ENCODE data around the gene ST6GALNAC3.
A peak's percentile ranks its signal among the peaks of the same experiment; 100 is the strongest.

The ST6GALNAC3 gene

DNA sequence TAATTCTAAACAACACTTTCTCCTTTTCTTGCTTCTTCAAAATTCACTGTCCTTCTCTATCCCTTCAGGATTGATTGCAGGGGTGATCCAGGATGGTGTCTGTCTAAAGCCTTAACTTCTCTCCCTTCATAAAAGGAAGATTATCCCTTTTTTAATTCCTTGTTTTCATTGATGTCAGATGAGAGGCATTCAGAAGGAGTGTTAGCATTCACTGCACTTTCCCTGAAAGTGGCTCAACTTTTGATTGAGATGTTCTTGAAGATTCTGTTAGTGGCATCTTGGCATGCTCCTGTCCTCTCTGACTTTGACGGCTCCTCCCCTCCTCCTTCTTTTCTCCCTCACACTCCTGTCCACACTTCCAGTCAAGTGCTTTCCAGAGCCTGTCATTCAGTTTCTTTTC, 71.6 kb downstream of the ST6GALNAC3 start:
- DNase-seq = no peak

DNA sequence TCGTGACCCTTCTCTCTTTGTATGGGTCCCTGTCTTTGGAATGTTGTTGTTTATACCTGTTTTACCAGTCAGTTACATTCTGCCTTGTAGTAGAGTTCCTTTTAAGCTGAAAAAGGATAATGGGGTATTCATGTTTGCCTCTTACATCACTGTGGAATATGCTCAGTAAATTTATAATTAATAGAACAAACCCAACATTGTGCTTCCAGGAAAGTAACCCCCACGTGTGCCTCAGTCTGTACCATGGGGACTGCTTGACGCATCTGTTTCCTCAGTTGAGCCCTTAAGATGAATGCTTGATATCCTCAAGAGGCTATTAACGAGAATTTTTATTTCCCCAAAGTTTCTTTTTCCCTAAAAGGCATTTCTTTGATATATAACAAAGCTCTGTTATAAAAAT, 73.4 kb downstream of the ST6GALNAC3 start:
- peak; percentile 18 for DNase-seq

DNA sequence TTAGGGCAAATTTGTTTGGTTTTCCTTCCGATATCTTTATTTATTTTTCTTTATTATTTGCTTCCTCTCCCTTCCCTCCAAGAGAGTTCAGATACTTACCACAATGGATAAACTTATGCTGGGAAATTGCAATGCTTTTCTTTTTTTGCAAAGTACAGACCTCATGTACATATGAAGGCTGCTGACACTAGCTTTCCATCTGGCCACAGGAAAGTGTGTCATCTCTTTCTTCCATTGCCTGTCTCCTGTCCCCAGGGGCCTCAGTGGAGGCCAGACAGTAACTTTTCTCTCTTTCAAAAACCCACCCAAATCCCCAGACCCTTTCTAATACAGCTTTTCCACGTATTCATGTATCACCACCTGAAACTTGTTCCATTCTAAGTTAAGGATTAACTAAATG, 73.9 kb downstream of the ST6GALNAC3 start:
- no peak for DNase-seq

DNA sequence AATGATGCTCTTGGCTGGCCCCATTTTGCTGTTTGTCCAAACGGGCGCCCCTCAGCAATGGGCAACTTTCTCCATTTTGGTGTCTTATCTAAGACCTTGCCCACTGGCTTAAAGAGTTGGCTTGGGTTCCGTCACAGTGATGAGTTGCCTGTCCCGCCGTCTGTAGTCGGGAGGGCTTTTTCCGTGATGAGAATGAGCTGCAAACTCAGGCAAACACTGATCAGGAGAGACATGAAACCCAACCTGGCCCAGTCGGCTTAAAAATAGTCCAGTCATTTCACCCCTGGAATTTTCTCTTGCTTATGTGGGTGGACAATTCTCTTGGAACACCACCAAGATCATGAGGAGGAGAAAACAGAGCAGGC, 79.3 kb downstream of the ST6GALNAC3 start:
- DNase-seq = no peak

DNA sequence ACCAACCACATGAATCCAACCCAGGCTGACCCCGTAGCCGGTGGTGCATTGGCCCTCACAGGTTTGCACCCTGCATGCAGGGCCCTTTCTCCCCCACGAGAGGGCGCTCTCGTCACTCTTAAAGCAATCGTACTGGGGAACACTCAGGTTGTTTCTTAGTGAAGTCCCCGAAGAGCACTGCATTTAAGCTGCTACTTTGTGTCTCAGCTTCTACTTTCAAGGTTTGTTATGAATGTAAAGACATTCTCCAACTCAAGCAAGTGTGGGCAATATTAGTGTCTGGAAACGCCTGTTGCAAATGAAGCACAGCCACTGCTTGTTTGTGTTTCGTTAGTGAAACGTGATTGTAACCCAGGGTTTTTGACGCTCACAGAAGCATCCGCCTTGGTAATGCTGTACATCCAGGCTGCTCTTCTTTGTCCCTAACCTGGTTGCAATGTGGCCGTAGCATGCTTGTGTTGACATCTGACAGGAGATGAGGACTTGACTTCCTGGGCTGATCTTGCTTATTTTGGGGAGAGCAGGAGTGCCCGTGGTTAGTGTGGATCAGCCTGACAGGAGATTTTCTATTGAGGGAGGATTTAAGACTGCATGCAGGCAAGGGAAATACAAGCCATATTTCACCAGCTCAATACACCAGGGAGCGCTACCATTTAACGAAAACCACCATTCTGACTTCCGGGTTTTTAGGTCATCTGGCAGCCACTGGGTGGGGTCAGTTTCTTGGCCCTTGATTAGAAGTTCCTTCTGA, 79.8 kb downstream of the ST6GALNAC3 start:
- peak; percentile 85 for DNase-seq

DNA sequence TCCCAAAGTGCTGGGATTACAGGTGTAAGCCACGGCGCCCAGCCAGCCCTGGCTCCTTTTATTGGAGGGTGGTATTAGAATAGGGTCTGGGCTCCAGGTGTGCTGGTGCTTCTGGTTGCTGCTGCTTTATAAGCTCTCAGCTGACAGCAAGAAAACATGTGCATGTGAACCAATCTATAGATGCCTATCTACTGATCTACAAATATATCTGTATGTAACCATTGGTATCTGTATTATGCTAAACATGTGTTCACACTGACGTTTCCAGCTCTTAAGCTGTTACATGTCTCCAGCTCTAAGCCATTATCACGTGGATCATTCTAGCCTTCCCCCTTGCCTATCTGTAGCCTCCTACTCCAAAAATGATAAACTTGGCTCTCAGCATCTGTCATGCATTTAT, 82.4 kb downstream of the ST6GALNAC3 start:
- no peak for DNase-seq

DNA sequence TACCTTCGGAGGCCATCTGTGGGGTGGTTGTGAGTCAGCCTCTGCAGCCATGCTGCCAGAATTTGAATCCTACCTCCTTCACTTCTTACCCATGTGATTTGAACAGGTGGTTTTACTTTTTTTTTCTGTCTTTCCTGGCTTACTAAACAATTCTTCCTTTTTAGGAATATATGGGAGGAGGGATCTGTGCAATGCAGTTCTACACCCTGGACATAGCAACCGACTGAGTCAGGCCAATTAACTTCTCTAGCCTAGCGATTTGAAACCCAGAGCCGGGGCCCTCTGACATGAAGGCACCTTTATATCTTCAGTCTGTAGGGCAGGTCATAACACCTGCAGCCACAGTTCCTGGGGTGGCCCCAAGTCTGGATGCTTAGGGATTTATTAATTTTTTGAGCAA, 83.6 kb downstream of the ST6GALNAC3 start:
- DNase-seq = no peak

DNA sequence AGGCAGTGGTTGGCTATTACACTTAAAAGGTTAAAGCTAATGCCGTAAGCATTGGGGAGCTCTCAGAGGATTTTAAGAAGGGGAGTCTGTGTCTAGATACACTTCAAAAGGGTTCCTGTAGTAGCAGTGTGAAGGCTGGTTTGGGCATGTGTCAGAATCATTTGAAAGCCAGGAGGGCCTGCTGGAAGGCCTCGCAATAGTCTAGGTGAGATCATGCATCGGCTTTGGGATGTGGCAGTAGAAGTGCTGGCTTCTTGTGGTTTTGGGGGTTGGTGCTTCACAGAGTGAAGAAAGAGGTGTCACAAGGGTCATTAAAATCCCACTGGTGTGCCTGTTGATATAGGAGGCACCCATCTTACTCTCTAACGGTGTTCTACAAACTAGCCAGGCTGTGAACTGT, 85.7 kb downstream of the ST6GALNAC3 start:
- DNase-seq = no peak

DNA sequence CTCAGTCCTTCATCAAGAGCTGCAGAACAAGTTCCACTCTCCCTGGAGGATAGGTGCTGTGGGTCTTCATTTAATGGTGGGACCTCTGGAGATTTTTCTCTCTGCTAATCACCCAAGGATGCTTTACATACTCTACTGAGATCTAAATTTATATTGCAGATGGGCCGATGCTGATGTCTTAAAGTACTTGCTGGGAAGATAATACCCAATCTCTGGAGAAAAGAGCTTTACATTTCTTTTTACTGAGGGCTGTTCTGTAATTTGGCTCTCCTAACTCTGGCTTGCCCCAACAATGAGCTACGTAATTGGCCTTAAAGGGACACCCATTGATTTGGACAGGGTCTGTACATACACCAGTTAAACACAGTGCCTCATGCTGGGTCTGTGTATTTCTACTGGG, 86.9 kb downstream of the ST6GALNAC3 start:
- no peak for DNase-seq

DNA sequence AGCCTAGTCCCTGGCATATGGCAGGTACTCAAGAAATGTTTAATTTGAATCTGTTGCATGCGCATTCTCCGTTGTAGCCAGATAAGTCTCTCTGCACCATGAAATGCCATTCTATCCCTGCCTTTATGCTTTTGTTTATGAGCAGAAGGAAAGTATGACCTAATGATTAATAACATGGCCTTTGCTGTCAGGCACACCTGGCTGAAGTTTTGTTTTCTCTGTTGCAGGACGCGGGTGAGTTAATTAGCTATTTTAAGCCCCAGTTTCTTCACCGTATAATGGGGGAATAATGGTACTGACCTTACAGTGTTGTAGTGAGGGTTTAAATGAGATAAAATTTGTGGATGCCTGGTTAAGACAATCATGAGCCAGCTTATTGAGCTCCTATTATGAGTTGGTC, 87.7 kb downstream of the ST6GALNAC3 start:
- no peak for DNase-seq

DNA sequence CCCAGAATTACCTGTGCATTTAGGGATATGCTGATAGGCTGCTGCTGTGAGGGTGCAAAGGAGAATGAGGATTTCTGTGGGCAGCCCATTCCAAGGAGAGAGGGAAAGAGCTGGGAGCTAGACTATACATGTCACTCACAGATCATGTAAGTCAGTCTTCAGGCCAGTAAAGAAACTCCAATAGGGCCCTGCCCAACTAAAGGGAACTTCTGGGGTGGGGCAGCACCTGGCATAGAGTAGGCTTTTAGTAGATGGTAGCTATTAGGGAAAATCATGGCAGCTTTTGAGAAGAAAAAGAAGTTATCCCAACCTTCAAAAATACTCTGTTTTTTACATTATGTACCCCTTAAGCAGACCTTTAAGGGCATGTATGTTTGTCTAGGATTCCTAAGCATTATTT, 89.6 kb downstream of the ST6GALNAC3 start:
- DNase-seq = no peak

DNA sequence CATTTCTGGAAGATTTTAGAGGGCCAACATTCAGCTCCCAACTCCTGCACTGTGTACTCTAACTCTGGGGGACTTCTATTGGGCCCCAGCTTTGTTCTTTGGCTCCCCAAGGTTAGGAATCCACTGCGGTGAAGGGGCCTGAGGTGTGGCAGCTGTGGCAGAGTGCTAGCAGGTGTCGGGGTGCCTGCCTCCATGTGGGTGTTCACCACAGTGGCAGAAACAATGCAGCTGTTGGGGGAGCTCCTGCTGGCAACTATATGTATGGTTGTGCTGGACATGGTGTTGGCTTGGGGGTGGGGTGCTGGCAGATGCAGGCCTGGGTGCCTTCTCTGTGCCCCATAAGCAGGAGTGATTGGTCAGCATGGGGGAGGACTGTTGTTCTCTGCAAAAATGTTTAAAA, 95.5 kb downstream of the ST6GALNAC3 start:
- DNase-seq = no peak

DNA sequence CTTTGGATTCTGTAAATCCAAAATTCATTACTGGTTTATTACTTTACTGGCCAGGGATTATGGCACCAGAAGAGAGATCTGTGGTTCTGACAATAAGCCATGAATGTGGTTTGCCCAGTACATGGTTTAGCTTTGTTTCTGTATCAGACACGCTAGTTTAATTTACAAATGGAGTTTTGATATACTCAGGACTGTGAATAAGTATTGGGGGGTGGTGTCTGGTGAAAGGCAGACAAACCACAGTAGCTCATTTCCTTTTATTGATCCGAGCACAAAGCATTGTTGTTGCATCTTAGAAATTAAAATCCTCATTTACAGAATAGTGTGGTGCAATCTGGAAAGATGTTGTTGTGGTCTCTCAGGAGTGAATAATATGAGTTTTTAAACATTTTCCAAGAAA, 96.0 kb downstream of the ST6GALNAC3 start:
- no peak for DNase-seq

DNA sequence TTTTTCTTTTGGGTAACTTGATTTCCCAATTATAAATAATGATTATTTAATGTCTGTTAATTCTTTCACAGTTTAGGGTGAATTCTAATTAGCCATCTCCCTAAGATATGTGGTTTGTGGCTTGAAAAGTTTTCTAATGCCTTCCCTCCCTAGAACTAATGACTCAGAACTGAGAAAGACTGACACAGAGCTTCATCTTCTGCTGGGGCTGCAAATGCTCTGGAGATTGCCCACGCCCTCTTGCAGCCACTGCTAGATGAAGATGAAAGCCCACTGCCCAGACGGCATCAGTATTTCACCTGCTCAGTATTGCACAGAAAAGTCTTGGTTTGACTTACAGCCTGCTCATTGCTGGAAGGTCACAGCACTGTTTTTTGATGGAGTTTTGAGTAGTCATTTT, 101.5 kb downstream of the ST6GALNAC3 start:
- DNase-seq = no peak

DNA sequence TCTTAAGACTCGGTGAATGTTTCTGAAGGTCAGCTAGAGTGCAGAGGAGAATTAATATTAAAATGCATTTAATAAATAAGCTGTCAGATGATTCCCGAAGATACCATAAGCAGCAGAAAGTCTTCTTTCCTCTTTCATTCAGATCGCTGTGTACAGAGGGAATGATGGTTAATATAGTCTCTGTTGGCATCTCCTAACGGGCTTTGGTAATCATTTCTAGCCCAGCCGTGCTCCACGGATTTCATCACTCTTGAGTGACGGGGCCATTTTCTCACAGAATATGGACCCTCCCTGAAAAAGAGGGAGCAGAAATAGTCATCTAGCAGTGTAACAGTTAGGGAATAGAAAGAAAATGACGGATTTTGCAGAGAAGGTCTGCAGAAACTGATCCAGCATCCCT, 103.1 kb downstream of the ST6GALNAC3 start:
- no peak for DNase-seq

DNA sequence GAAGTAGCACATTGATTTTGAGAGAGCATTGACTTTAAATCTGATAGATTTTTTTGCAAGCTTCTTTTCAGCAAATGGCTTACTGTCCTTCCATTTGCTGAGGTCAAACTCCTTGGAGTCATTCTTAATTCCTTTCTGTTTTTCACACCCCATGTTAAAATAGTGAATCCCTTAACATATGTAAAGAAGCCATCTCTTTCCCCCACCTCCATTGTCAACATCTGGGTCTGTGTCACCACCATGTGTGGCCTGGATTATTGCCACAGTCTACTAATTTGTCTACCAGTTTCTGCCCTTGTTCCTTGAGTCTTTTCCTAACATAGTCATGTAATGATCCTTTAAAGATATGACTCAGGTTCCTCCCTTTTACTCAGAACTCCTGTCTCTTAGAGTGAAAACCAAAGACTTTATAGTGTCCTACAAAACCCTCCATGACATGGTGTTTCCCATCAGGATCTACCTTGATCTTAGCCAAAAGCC, 104.7 kb downstream of the ST6GALNAC3 start:
- no peak for DNase-seq

DNA sequence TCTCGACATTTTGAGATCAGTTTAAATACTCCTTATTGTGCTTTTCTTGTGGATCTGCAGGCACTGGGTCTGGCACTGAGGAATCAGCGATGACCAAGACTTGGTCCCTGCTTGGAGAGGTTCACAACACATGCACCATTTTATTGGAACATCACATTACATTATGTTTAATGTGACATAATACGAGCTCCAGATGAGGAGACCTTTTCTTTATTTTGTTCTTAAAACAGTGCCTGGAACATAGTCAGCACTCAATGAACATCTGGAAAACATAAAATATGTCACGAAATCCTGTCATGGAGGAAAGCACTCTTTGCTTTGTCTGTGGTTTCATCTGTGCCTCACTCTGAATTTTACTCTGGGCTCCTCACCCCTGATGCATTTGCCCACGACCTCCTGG, 110.7 kb downstream of the ST6GALNAC3 start:
- no peak for DNase-seq

DNA sequence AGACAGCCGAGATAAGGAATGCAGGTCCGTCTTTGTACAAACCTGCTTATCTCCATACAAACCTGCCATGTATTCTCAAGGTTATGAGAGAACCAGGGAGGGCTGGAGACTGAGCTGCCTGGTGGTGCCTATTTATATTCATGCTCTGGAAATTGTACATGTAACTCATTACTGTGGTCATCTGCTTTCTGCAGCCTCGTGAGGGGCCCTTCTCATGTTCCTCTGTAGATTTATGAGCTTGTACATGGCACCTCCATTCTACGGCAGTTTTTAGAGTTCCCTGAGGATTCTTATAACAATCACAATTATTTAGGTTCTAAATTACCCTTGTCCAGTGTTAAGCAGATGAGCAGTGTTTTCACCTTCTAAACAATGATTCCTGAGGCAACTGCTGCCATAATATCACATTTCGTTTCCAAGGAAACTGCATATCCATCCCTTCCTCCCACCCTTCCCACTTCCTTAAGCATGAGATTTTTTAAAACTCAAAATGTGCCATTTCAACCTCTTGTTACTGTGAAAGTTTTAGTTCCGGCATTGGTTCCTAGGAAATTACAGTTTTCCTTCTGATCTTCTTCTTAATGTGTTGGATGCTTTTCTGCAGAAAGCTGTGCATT, 112.1 kb downstream of the ST6GALNAC3 start:
- DNase-seq = no peak

DNA sequence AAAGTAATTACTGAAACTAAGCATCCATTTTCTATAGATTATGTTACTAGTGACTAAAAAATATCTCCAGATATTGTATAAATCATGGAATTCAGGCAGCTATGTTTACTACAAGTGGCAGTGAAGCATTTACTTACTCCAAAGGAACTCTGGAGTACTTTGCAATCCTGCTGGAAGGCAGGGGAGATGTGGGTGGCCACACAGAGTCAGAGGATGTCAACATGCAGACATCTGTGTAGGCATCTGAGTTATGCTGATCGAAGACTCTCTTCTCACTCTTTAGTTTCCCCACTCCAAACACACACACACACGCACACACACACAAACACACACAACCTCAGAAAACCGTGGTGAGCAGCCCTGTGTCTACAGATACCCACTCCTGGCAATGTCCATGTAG, 112.9 kb downstream of the ST6GALNAC3 start:
- DNase-seq = no peak

DNA sequence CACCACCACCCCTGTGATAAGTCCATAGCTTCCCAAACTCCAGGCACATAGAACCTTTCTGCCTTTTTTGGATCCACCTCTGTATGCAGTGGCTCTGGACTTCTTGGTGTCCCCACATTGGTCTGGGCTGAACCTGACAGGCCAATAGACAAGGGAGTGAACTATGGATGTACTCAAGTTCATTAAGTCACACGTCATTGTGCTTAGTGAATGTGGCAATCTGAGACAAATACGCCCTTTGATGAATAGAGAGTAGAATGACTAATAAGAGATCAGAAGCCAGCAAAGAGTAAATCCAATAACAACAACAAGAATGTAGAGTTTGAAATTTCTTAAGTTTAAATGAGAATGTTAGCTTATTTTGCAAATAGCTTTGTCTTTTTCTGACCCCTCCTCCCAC, 114.8 kb downstream of the ST6GALNAC3 start:
- no peak for DNase-seq

DNA sequence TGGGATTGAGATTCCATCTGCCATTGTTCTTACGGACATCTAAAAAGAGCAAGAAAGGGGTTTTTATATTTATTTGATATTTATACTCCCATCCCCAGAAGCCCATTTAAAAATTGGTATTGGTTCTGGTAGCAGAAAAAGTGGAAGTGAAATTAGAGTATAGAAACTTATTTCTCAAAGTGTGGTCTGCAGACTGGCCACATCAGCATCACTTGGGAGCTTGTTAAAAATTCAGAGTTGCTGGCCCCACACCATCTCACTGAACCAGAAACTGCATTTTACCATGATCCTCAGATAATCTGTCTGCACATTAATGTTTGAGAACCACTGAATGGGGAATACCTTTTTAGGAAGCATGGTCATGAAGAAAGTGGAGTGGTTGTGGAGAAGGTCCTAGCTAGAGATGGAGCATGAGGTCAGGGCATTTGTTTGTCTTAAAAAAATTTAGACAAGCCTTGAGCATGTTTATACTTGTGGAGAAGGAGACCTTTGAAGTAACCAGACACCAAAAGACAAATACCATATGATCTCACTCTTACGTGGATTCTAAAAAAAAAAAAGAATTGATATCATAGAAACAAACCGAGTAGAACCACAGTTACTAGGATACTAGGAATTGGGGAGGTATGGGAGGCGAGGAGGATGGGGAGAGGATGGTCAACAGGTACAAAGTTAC, 116.3 kb downstream of the ST6GALNAC3 start:
- no peak for DNase-seq

DNA sequence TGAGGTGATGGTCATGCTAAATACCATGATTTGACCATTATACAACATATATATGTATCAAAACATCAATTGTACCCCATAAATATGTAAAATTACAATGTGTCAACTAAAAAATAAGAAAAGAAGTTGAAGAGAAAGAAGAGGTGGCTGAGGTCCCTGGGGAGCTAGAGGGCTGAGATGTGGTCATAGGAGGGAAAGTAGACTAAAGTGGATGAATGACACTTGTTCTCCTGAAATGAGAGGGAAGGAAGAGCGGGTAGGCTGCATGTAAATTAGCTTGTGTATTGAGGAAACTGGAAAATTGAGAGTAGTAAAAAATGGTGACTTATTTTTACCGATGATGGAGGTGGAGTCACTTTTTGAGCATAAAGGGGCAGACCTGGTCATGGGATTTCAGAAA, 117.0 kb downstream of the ST6GALNAC3 start:
- no peak for DNase-seq

DNA sequence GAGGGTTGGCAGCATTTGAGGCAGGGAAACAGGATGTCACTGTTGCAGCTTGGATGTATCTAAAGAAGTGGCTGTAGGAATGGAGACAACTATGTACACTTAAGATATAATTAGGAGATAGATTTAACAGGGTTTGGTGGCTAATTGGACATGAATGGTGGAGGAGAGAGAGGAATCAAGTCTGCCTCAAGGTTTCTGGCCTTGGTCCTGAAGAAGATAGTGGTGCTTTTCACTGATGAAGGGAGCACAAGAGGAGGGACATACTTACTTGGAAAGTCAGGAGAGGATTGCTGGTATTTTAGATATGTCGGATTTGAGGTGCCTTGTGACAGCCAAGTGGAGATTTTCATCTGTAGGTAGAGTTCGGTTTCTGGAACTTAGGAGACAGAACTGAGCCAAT, 123.9 kb downstream of the ST6GALNAC3 start:
- no peak for DNase-seq

DNA sequence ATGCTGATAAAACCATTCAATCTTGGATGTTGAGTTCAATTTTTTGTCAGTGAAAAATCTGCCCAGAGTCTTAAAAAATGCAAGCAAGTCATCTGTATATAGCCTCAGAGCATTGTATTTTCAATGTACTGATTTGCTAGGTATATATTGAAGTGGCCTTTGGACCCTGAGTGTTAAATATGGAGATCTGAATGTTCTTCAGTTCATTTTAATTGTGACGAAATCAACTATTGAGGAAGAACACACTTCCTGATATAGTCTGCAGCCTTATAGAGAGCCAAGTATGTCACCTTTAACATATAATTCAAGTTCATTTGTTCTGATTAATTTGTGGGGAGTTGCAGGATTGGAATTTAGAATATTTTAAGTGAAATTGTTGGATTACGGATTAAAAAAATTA, 128.1 kb downstream of the ST6GALNAC3 start:
- no peak for DNase-seq

Measured in midbrain (tissue), 1 donor.